ENCODE measurements around the gene TDP1. TPM values are rescaled to one million over a fixed set of nuclear protein-coding genes. Genes with fewer than 3 reads are reported as not detected.

The TDP1 gene
- total and polyA plus RNA-seq, 2 of the 13 experiments (the other 11 are each of a cell fraction or from before 2014, with no cell fraction given): 16.4 to 31.2 TPM

GRCh38 chr14:89911010-89911919 lies 44.5 kb upstream of the TDP1 start (continued):
- no peak for TF ChIP-seq ATF6 (CRISPR knock-in tag; conservative IDR thresholded peaks at IDR 0.05)
- no peak for TF ChIP-seq KDM1A (CRISPR knock-in tag; IDR thresholded peaks at IDR 0.05)
- no peak for TF ChIP-seq GRHL1 (CRISPR knock-in tag; conservative IDR thresholded peaks at IDR 0.05)
- no peak for TF ChIP-seq CC2D1A (CRISPR knock-in tag; IDR thresholded peaks at IDR 0.05)
- no peak for TF ChIP-seq ZNF451 (CRISPR knock-in tag; IDR thresholded peaks at IDR 0.05)
- peak; percentile 99 for TF ChIP-seq ASH2L (IDR thresholded peaks at IDR 0.05; ENCODE audit: insufficient read length, low read depth, low read length)
- no peak for TF ChIP-seq PRDM15 (CRISPR knock-in tag; IDR thresholded peaks at IDR 0.05)
- TF ChIP-seq NPAS2 (CRISPR knock-in tag; IDR thresholded peaks at IDR 0.05; ENCODE audit: borderline replicate concordance): no peak
- no peak for TF ChIP-seq REXO4 (CRISPR knock-in tag; IDR thresholded peaks at IDR 0.05; ENCODE audit: borderline replicate concordance)
- TF ChIP-seq NAIF1 (CRISPR knock-in tag; IDR thresholded peaks at IDR 0.05; ENCODE audit: borderline replicate concordance): no peak
- no peak for TF ChIP-seq ELF1 (CRISPR knock-in tag; IDR thresholded peaks at IDR 0.05)
- TF ChIP-seq ZNF572 (CRISPR knock-in tag; IDR thresholded peaks at IDR 0.05): no peak
- no peak for TF ChIP-seq ZNF292 (CRISPR knock-in tag; IDR thresholded peaks at IDR 0.05; ENCODE audit: borderline replicate concordance, low read depth)
- TF ChIP-seq RBFOX2 (IDR thresholded peaks at IDR 0.05; ENCODE audit: low read depth, low read length): no peak
- TF ChIP-seq GZF1 (CRISPR knock-in tag; IDR thresholded peaks at IDR 0.05): no peak
- TF ChIP-seq ZFAT (CRISPR knock-in tag; conservative IDR thresholded peaks at IDR 0.05): no peak
- no peak for TF ChIP-seq MLXIP (CRISPR knock-in tag; IDR thresholded peaks at IDR 0.05; ENCODE audit: borderline replicate concordance)
- TF ChIP-seq ATF1 (CRISPR knock-in tag; IDR thresholded peaks at IDR 0.05): no peak
- no peak for TF ChIP-seq CBFB (CRISPR knock-in tag; IDR thresholded peaks at IDR 0.05)

All from HepG2 (cell line).